HCT116 (cell line): ENCODE measurements around the gene KHNYN. TPM values are rescaled to one million over a fixed set of nuclear protein-coding genes. Genes with fewer than 3 reads are reported as not detected.

Source experiments
- ATAC-seq: fragments of 200-7000 bp; cut with Tn5 transposase; 2 replicates; pipeline ENCODE4 v1.9.1; 2020; ENCODE audit warnings: mild to moderate bottlenecking, moderate library complexity
- BruUV-seq: library from RNA; stranded (reverse); fragments of 400-500 nt; replicated peaks from 2 replicates; lab custom pipeline; 2021; lab: Mats Ljungman, UMichigan
- CTCF ChIA-PET: fragments of 300-600 bp; sonication (Branson Sonifier 250); formaldehyde crosslinking; loops from one replicate; lab custom pipeline; 2021; ENCODE audit warnings: antibody characterized with exemption; lab: Charles Lee
- POLR2A ChIA-PET: fragments of 300-600, 350-600 bp; sonication (Branson Sonifier 250); formaldehyde crosslinking; loops from one replicate; lab custom pipeline; 2021; ENCODE audit warnings: antibody characterized with exemption; lab: Charles Lee
- RAD21 ChIA-PET, 2 experiments: fragments of 300-600 bp; sonication (Branson Sonifier 250); formaldehyde crosslinking; loops; one replicate each; lab custom pipeline; 2023; ENCODE audit warnings: low total read pairs in 2 of 2; ENCODE audit not compliant: uncharacterized antibody in 2 of 2, unreplicated experiment in 2 of 2, low non-redundant PET in 1 of 2; lab: Charles Lee
- DNase-seq: peaks from one replicate; pipeline ENCODE4 v3.0.0-alpha.2; 2010; ENCODE audit warnings: low read depth, low spot score
- H2AFZ ChIP-seq: fragments of 200-600 bp; shearing (Covaris generic), sonication (generic); 2 replicates; pipeline ENCODE4 v1.6.1; 2017; ENCODE audit warnings: low read depth, mixed run types, mixed read lengths, antibody characterized with exemption, low read length; ENCODE audit not compliant: poor library complexity, severe bottlenecking
- H3K27ac ChIP-seq: 2 replicates; pipeline ENCODE4 v1.5.1; 2012; ENCODE audit warnings: low read depth, low read length
- H3K27me3 ChIP-seq: fragments of 200-600 bp; sonication (generic); 2 replicates; pipeline ENCODE4 v1.6.1; 2016; ENCODE audit warnings: mixed run types, low read length, mixed read lengths; ENCODE audit not compliant: insufficient read depth
- H3K36me3 ChIP-seq, 2 experiments: fragments of 200-500 bp in 1 of 2; fragments of 200-600 bp in 1 of 2; sonication (Bioruptor generic) in 1 of 2; sonication (generic) in 1 of 2; 2 replicates each; pipeline versions ENCODE4 v1.5.1 to v1.6.1; 2014 to 2016; ENCODE audit warnings: low read length in 2 of 2, inconsistent platforms in 1 of 2, mixed read lengths in 1 of 2, mixed run types in 1 of 2; ENCODE audit not compliant: insufficient read depth in 2 of 2, control insufficient read depth in 1 of 2
- H3K4me1 ChIP-seq, 2 experiments: fragments of 200-600 bp in 1 of 2; sonication (generic) in 1 of 2; 2 replicates each; pipeline versions ENCODE4 v1.5.1 to v1.6.1; 2012 to 2017; ENCODE audit warnings: low read length in 2 of 2, inconsistent platforms in 1 of 2, mild to moderate bottlenecking in 1 of 2, mixed read lengths in 1 of 2, mixed run types in 1 of 2, moderate library complexity in 1 of 2; ENCODE audit not compliant: insufficient read depth in 2 of 2, control insufficient read depth in 1 of 2
- H3K4me2 ChIP-seq: fragments of 200-600 bp; sonication (generic); 2 replicates; pipeline ENCODE4 v1.6.1; 2017; ENCODE audit warnings: mixed run types, low read length, mixed read lengths
- H3K4me3 ChIP-seq, 2 experiments: fragments of 200-600 bp in 1 of 2; sonication (generic) in 1 of 2; replicated peaks in 1 of 2; 2 replicates each; pipeline ENCODE4 v1.5.1; 2011 to 2016; ENCODE audit warnings: low read length in 2 of 2, control low read depth in 1 of 2, low read depth in 1 of 2, mild to moderate bottlenecking in 1 of 2, mixed read lengths in 1 of 2, mixed run types in 1 of 2
- H3K79me2 ChIP-seq: fragments of 200-600 bp; sonication (generic); 2 replicates; pipeline ENCODE4 v1.6.1; 2017; ENCODE audit warnings: mild to moderate bottlenecking, mixed run types, low read length, moderate library complexity, mixed read lengths; ENCODE audit not compliant: insufficient read depth
- H3K9ac ChIP-seq: fragments of 200-600 bp; sonication (generic); 2 replicates; pipeline ENCODE4 v1.6.1; 2016; ENCODE audit warnings: low read length, mixed read lengths
- H3K9me2 ChIP-seq: fragments of 200-600 bp; sonication (generic), shearing (Covaris generic); 2 replicates; pipeline ENCODE4 v1.6.1; 2017; ENCODE audit warnings: mixed run types, mild to moderate bottlenecking, moderate library complexity; ENCODE audit not compliant: insufficient read depth
- H3K9me3 ChIP-seq, 2 experiments: fragments of 200-500 bp in 1 of 2; fragments of 200-600 bp in 1 of 2; sonication (Bioruptor generic) in 1 of 2; sonication (generic) in 1 of 2; 2 replicates each; pipeline ENCODE4 v1.6.1; 2014 to 2017; ENCODE audit warnings: low read length in 2 of 2, mixed read lengths in 2 of 2, inconsistent platforms in 1 of 2, low read depth in 1 of 2, mild to moderate bottlenecking in 1 of 2, mixed run types in 1 of 2, moderate library complexity in 1 of 2; ENCODE audit not compliant: control insufficient read depth in 1 of 2, insufficient read depth in 1 of 2
- H4K20me1 ChIP-seq: fragments of 200-600 bp; sonication (generic), shearing (Covaris generic); 2 replicates; pipeline ENCODE4 v1.6.1; 2017; ENCODE audit warnings: mixed run types, mild to moderate bottlenecking, moderate library complexity; ENCODE audit not compliant: insufficient read depth
- ATF3 ChIP-seq: IDR thresholded peaks from 2 replicates; pipeline ENCODE4 v1.6.1; 2012
- CBX3 ChIP-seq: IDR thresholded peaks from 2 replicates; pipeline ENCODE4 v1.6.1; 2012; ENCODE audit warnings: low read depth
- CEBPB ChIP-seq: IDR thresholded peaks from 2 replicates; pipeline ENCODE4 v1.6.1; 2012; ENCODE audit warnings: low read depth
- CTCF ChIP-seq, 3 experiments: fragments of 200-600 bp in 1 of 3; sonication (generic) in 1 of 3; IDR thresholded peaks in 2 of 3; conservative IDR thresholded peaks in 1 of 3; 2 replicates each; pipeline ENCODE4 v1.5.1; 2012 to 2017; ENCODE audit warnings: low read depth in 2 of 3, low read length in 2 of 3, antibody characterized with exemption in 1 of 3, borderline replicate concordance in 1 of 3, control low read depth in 1 of 3, mild to moderate bottlenecking in 1 of 3, mixed read lengths in 1 of 3, mixed run types in 1 of 3, moderate library complexity in 1 of 3; ENCODE audit not compliant: insufficient read depth in 1 of 3
- EZH2 ChIP-seq: fragments of 200-600 bp; sonication (generic); IDR thresholded peaks from 2 replicates; pipeline ENCODE4 v1.6.1; 2017; ENCODE audit warnings: antibody characterized with exemption, mixed run types
- FOSL1 ChIP-seq: IDR thresholded peaks from 2 replicates; pipeline ENCODE4 v1.6.1; 2012; ENCODE audit warnings: low read depth
- JUND ChIP-seq: IDR thresholded peaks from 2 replicates; pipeline ENCODE4 v1.6.1; 2012
- MAX ChIP-seq: IDR thresholded peaks from 2 replicates; pipeline ENCODE4 v1.6.1; 2012
- REST ChIP-seq: IDR thresholded peaks from 2 replicates; pipeline ENCODE4 v1.6.1; 2012; ENCODE audit warnings: low read depth
- SIN3A ChIP-seq: IDR thresholded peaks from 2 replicates; pipeline ENCODE4 v1.6.1; 2012; ENCODE audit warnings: low read depth
- SP1 ChIP-seq: IDR thresholded peaks from 2 replicates; pipeline ENCODE4 v1.6.1; 2012; ENCODE audit warnings: low read depth
- ZBTB33 ChIP-seq: IDR thresholded peaks from 2 replicates; pipeline ENCODE4 v1.6.1; 2011; ENCODE audit warnings: mild to moderate bottlenecking, low read length, moderate library complexity; ENCODE audit not compliant: insufficient replicate concordance; ENCODE audit errors: extremely low read depth
- ZNF274 ChIP-seq: fragments of 200-500 bp; sonication (Bioruptor generic); IDR thresholded peaks from 2 replicates; pipeline ENCODE4 v1.6.1; 2014; ENCODE audit warnings: mild to moderate bottlenecking, low read depth, low read length, inconsistent platforms
- intact Hi-C: fragments of 100-400 bp; cut with micrococcal nuclease; formaldehyde crosslinking; loops from 2 replicates; pipeline ENCODE4 v1.10.0; 2022
- total RNA-seq: library from RNA; stranded (reverse); gene quantifications from one replicate; pipeline ENCODE4 v1.2.1, GENCODE V29; 2021; ENCODE audit not compliant: unreplicated experiment

Gene KHNYN
- total RNA-seq, 1 experiment from 2014 or later = 50.1 TPM

- no peak for TF ChIP-seq REST
- no peak for TF ChIP-seq CBX3
- no peak for TF ChIP-seq ZBTB33
- TF ChIP-seq ZNF274 = no peak
These were observed 30.9 kb upstream of the KHNYN start, which contains the start of gene NYNRIN (continued) for GRCh38 chr14:24398653-24399446.

- no peak overlapping the region for H2AFZ ChIP-seq
- no peaks in the 10 kb centered on the region for H3K9me3 ChIP-seq
- ATAC-seq = no peak
- no peak overlapping the region for H3K9ac ChIP-seq
- H3K27me3 ChIP-seq = no peaks in the 10 kb centered on the region
- H3K79me2 ChIP-seq = no peaks in the 10 kb centered on the region
- no peak overlapping the region for H3K4me2 ChIP-seq
- intact Hi-C loops = no loop called here
- no peaks in the 10 kb centered on the region for H3K36me3 ChIP-seq
- H3K4me1 ChIP-seq = peaks cover under 1 to 2% of the 10 kb centered on the region in 2 experiments; a peak in 1 of 4 replicates
- no peak overlapping the region for H3K4me3 ChIP-seq
- no peaks in the 10 kb centered on the region for H4K20me1 ChIP-seq
- ChIA-PET POLR2A (no interaction called here), CTCF (no interaction called here), RAD21 (no interaction called here)
- no TSS peak for BruUV-seq
- H3K9me2 ChIP-seq = no peaks in the 10 kb centered on the region
- H3K27ac ChIP-seq = no peak overlapping the region
- no peak for DNase-seq
- no peak for TF ChIP-seq CTCF (IDR thresholded peaks at IDR 0.05 in 2 of 3, conservative IDR thresholded peaks at IDR 0.05 in 1 of 3; ENCODE audit: borderline replicate concordance in 1 of 3, insufficient read depth in 1 of 3, low read depth in 2 of 3, low read length in 2 of 3)
- no peak for TF ChIP-seq CBX3
- TF ChIP-seq SP1 = no peak
- TF ChIP-seq ATF3 = no peak
- no peak for TF ChIP-seq JUND
- TF ChIP-seq CEBPB = no peak
- TF ChIP-seq ZNF274 = no peak
- TF ChIP-seq FOSL1 = no peak
- no peak for TF ChIP-seq ZBTB33
- no peak for TF ChIP-seq MAX
- no peak for TF ChIP-seq SIN3A
- no peak for TF ChIP-seq EZH2
These were observed 30.3 kb upstream of the KHNYN start for GRCh38 chr14:24399447-24399822.
